GM19238 (cell line): Measurements from ENCODE around the gene COX4I2.
"Not testable (repeated sequence)": the region's sequence is repeated elsewhere in the genome, so short reads cannot be mapped to it uniquely, and the experiment has no call there.

Source experiments
- DNase-seq: peaks from one replicate; pipeline ENCODE4 v3.0.0; 2011; ENCODE audit warnings: low spot score; ENCODE audit not compliant: insufficient read length

COX4I2 gene

GRCh38 chr20:31637660-31638059, at the start of gene COX4I2:
Gene COX4I2, plus strand, starts transcription at chr20:31637912. Its CDS starts 1,106 bp downstream, at chr20:31639018.
- DNase-seq: no peak

- no peak for DNase-seq
These were observed 46.9 kb upstream of the COX4I2 start for GRCh38 chr20:31590717-31591225.

- DNase-seq: no peak
These were observed 44.3 kb upstream of the COX4I2 start for GRCh38 chr20:31593221-31594001.

GRCh38 chr20:31594002-31594557, 43.6 kb upstream of the COX4I2 start:
- DNase-seq: no peak

- no peak for DNase-seq
These were observed 42.9 kb upstream of the COX4I2 start for GRCh38 chr20:31594558-31595379.

GRCh38 chr20:31595380-31595653, 42.4 kb upstream of the COX4I2 start:
- DNase-seq: no peak

- DNase-seq: no peak
These were observed 41.9 kb upstream of the COX4I2 start for GRCh38 chr20:31595654-31596411.

- DNase-seq: not testable (repeated sequence)
These were observed 41.3 kb upstream of the COX4I2 start for GRCh38 chr20:31596412-31596715.

GRCh38 chr20:31596831-31597480, 40.8 kb upstream of the COX4I2 start:
- DNase-seq: no peak

- no peak for DNase-seq
These were observed 40.2 kb upstream of the COX4I2 start for GRCh38 chr20:31597481-31597855.

- no peak for DNase-seq
These were observed 35.3 kb upstream of the COX4I2 start for GRCh38 chr20:31602431-31602778.

- no peak for DNase-seq
These were observed 34.8 kb upstream of the COX4I2 start for GRCh38 chr20:31602779-31603441.

- DNase-seq: peak; percentile 77
These were observed 33.7 kb upstream of the COX4I2 start for GRCh38 chr20:31603822-31604566.

- DNase-seq: no peak
These were observed 33.1 kb upstream of the COX4I2 start for GRCh38 chr20:31604567-31605030.

GRCh38 chr20:31605031-31605901, 32.4 kb upstream of the COX4I2 start, which contains the start of gene ID1:
Gene ID1, plus strand, starts transcription at chr20:31605289. Its CDS starts 99 bp downstream, at chr20:31605388.
- DNase-seq: peak; percentile 93

GRCh38 chr20:31605902-31606803, 31.6 kb upstream of the COX4I2 start:
- DNase-seq: no peak

GRCh38 chr20:31606804-31607639, 30.7 kb upstream of the COX4I2 start:
- no peak for DNase-seq
